HEK293 (cell line): Measurements from ENCODE around the gene JADE3.
A peak's percentile ranks its signal among the peaks of the same experiment; 100 is the strongest.

Source experiments
- CTCF ChIA-PET: fragments of 350-600 bp; formaldehyde crosslinking; extraction: SDS; loops from one replicate; lab custom pipeline; 2021; ENCODE audit warnings: antibody characterized with exemption; lab: Yijun Ruan, JAX
- POLR2A ChIA-PET: fragments of 300-600 bp; formaldehyde crosslinking; extraction: SDS; loops from one replicate; lab custom pipeline; 2020; ENCODE audit warnings: antibody characterized with exemption, inconsistent platforms; lab: Yijun Ruan, JAX
- H3K27ac ChIP-seq: fragments of 200-500 bp; sonication (Bioruptor generic); 2 replicates; pipeline ENCODE4 v1.5.1; 2014; ENCODE audit warnings: low read depth, low read length, control low read depth, inconsistent platforms; ENCODE audit errors: extremely low read depth
- H3K36me3 ChIP-seq, 2 experiments: fragments of 200-500 bp in 1 of 2; sonication (Bioruptor generic) in 1 of 2; 1 replicate in 1 of 2; 2 replicates in 1 of 2; pipeline ENCODE4 v1.5.1; 2014 to 2017; ENCODE audit warnings: inconsistent platforms in 2 of 2, low read length in 2 of 2; ENCODE audit not compliant: control insufficient read depth in 2 of 2, insufficient read depth in 1 of 2
- H3K4me1 ChIP-seq: fragments of 200-500 bp; sonication (Bioruptor generic); 2 replicates; pipeline ENCODE4 v1.5.1; 2014; ENCODE audit warnings: mild to moderate bottlenecking, low read length, inconsistent platforms; ENCODE audit not compliant: control insufficient read depth, insufficient read depth
- H3K4me3 ChIP-seq: 2 replicates; pipeline ENCODE4 v1.5.1; 2011; ENCODE audit warnings: low read depth, mild to moderate bottlenecking, control low read depth, low read length, moderate library complexity
- H3K9me3 ChIP-seq: fragments of 200-500 bp; sonication (Bioruptor generic); 2 replicates; pipeline ENCODE4 v1.5.1; 2014; ENCODE audit warnings: low read depth, low read length, inconsistent platforms; ENCODE audit not compliant: control insufficient read depth, insufficient read depth
- ZNF121 ChIP-seq: fragments of 450-650 bp; formaldehyde crosslinking; IDR thresholded peaks from 2 replicates; pipeline ENCODE4 v1.5.1; 2016; ENCODE audit warnings: missing biosample characterization, missing genetic modification characterization
- ZNF146 ChIP-seq: fragments of 450-650 bp; formaldehyde crosslinking; IDR thresholded peaks from 2 replicates; pipeline ENCODE4 v1.5.1; 2016; ENCODE audit warnings: missing biosample characterization, missing genetic modification characterization
- ZNF350 ChIP-seq: fragments of 450-650 bp; formaldehyde crosslinking; IDR thresholded peaks from 2 replicates; pipeline ENCODE4 v1.5.0; 2017; ENCODE audit warnings: missing biosample characterization, mild to moderate bottlenecking, missing genetic modification characterization
- ZNF416 ChIP-seq: fragments of 450-650 bp; formaldehyde crosslinking; IDR thresholded peaks from 2 replicates; pipeline ENCODE4 v1.5.1; 2016; ENCODE audit warnings: missing biosample characterization, missing genetic modification characterization
- ZNF48 ChIP-seq: fragments of 450-650 bp; formaldehyde crosslinking; IDR thresholded peaks from 2 replicates; pipeline ENCODE4 v1.5.1; 2016; ENCODE audit warnings: missing biosample characterization, missing genetic modification characterization
- ZNF561 ChIP-seq: fragments of 450-650 bp; IDR thresholded peaks from 2 replicates; pipeline ENCODE4 v1.5.1; 2018; ENCODE audit warnings: missing biosample characterization, missing genetic modification characterization, borderline replicate concordance
- ZNF596 ChIP-seq: fragments of 450-650 bp; IDR thresholded peaks from 2 replicates; pipeline ENCODE4 v1.5.0; 2018; ENCODE audit warnings: missing biosample characterization, mild to moderate bottlenecking, missing genetic modification characterization, moderate library complexity
- ZNF626 ChIP-seq: fragments of 450-650 bp; sonication (Bioruptor Pico); formaldehyde crosslinking; IDR thresholded peaks from 2 replicates; pipeline ENCODE4 v1.5.1; 2018; ENCODE audit warnings: missing biosample characterization, missing genetic modification characterization, inconsistent platforms
- TF ChIP-seq, protein P1 (sequence below): fragments of 450-650 bp; formaldehyde crosslinking; IDR thresholded peaks from 2 replicates; pipeline ENCODE4 v1.5.1; 2016; ENCODE audit warnings: missing biosample characterization, missing genetic modification characterization
- TF ChIP-seq, protein P2 (sequence below): fragments of 450-650 bp; formaldehyde crosslinking; IDR thresholded peaks from 2 replicates; pipeline ENCODE4 v1.5.1; 2016; ENCODE audit warnings: missing biosample characterization, missing genetic modification characterization
- TF ChIP-seq, protein P3 (sequence below): fragments of 450-650 bp; formaldehyde crosslinking; IDR thresholded peaks from 2 replicates; pipeline ENCODE4 v1.5.1; 2017; ENCODE audit warnings: missing biosample characterization, missing genetic modification characterization
- TF ChIP-seq, protein P4 (sequence below): fragments of 450-650 bp; formaldehyde crosslinking; IDR thresholded peaks from 2 replicates; pipeline ENCODE4 v1.5.1; 2016; ENCODE audit warnings: missing biosample characterization, missing genetic modification characterization
- TF ChIP-seq, protein P5 (sequence below): fragments of 450-650 bp; formaldehyde crosslinking; IDR thresholded peaks from 2 replicates; pipeline ENCODE4 v1.5.1; 2016; ENCODE audit warnings: missing biosample characterization, missing genetic modification characterization

JADE3 gene

DNA sequence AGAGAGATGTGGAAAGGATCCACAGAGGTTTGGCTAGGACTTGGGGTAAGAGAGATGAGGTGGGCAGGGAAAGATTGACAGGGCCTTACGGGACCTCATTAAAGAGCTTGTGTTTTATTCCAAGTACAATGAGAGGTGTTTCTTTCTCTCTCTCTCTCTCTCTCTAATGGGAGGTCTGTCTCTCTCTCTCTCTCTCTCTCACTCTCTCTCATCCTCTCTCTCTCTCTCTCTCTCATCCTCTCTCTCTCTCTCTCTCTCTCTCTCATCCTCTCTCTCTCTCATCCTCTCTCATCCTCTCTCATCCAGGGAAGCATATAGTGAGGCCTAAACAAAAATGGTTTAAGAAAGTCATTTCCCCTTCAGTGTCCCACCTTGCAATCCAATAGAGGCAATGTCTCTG lies 5.4 kb downstream of the JADE3 start:
- Histone ChIP-seq H3K4me3 (no peak overlapping the region), H3K27ac (no peak overlapping the region), H3K36me3 (no peaks in the 10 kb centered on the region), H3K9me3 (no peaks in the 10 kb centered on the region; the same call in 1 of the 2 replicates), H3K4me1 (no peaks in the 10 kb centered on the region)
- TF ChIP-seq ZNF596 (tag by site-specific recombination) (peak; percentile 99), ZNF416 (tag by site-specific recombination) (no peak)
- CTCF ChIA-PET, result no interaction called here
- POLR2A ChIA-PET, result no interaction called here

DNA sequence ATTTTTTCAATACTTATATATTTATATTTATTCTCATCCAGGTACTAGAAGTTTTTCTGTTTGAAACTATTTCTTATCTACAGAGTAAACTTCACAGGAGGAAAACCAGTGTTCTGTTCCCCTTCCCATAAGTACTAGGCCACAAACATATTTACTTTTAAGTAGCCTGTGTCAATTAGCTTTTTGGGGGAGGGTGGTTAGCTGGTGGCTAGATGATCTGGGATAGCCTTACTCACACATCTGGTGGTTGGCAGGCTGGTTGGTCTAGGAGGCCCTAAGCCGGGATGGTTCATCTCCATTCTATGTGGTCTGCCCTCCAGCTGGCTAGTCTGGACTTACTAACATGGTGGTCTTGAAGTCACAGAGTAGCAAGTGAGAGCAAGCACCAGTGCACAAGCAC lies 6.2 kb downstream of the JADE3 start:
- no peak for TF ChIP-seq ZNF350 (tag by site-specific recombination)
- TF ChIP-seq ZNF561 (tag by site-specific recombination), result no peak
- no peak for TF ChIP-seq ZNF626 (tag by site-specific recombination)
- TF ChIP-seq, protein P1, sequence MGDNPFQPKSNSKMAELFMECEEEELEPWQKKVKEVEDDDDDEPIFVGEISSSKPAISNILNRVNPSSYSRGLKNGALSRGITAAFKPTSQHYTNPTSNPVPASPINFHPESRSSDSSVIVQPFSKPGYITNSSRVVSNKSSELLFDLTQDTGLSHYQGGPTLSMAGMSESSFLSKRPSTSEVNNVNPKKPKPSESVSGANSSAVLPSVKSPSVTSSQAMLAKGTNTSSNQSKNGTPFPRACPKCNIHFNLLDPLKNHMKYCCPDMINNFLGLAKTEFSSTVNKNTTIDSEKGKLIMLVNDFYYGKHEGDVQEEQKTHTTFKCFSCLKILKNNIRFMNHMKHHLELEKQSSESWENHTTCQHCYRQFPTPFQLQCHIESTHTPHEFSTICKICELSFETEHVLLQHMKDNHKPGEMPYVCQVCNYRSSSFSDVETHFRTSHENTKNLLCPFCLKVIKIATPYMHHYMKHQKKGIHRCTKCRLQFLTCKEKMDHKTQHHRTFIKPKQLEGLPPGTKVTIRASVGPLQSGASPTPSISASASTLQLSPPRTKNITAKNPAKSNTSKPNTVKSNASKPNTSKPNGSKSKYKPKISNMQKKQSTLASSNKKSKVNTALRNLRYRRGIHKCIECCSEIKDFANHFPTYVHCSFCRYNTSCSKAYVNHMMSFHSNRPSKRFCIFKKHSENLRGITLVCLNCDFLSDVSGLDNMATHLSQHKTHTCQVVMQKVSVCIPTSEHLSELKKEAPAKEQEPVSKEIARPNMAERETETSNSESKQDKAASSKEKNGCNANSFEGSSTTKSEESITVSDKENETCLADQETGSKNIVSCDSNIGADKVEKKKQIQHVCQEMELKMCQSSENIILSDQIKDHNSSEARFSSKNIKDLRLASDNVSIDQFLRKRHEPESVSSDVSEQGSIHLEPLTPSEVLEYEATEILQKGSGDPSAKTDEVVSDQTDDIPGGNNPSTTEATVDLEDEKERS (tag by site-specific recombination), result no peak
- TF ChIP-seq, protein P2, sequence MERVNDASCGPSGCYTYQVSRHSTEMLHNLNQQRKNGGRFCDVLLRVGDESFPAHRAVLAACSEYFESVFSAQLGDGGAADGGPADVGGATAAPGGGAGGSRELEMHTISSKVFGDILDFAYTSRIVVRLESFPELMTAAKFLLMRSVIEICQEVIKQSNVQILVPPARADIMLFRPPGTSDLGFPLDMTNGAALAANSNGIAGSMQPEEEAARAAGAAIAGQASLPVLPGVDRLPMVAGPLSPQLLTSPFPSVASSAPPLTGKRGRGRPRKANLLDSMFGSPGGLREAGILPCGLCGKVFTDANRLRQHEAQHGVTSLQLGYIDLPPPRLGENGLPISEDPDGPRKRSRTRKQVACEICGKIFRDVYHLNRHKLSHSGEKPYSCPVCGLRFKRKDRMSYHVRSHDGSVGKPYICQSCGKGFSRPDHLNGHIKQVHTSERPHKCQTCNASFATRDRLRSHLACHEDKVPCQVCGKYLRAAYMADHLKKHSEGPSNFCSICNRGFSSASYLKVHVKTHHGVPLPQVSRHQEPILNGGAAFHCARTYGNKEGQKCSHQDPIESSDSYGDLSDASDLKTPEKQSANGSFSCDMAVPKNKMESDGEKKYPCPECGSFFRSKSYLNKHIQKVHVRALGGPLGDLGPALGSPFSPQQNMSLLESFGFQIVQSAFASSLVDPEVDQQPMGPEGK, result no peak
- TF ChIP-seq, protein P3, sequence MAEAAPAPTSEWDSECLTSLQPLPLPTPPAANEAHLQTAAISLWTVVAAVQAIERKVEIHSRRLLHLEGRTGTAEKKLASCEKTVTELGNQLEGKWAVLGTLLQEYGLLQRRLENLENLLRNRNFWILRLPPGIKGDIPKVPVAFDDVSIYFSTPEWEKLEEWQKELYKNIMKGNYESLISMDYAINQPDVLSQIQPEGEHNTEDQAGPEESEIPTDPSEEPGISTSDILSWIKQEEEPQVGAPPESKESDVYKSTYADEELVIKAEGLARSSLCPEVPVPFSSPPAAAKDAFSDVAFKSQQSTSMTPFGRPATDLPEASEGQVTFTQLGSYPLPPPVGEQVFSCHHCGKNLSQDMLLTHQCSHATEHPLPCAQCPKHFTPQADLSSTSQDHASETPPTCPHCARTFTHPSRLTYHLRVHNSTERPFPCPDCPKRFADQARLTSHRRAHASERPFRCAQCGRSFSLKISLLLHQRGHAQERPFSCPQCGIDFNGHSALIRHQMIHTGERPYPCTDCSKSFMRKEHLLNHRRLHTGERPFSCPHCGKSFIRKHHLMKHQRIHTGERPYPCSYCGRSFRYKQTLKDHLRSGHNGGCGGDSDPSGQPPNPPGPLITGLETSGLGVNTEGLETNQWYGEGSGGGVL (tag by site-specific recombination), result no peak
- ChIA-PET POLR2A (no interaction called here), CTCF (interaction anchor here (0.7 to 1.3 kb wide), 2 partner anchors 15 to 22 kb away, joined by 3 to 7 read pairs; no protein-coding TSS in a partner anchor)
- Histone ChIP-seq H3K27ac (no peak overlapping the region), H3K4me1 (no peaks in the 10 kb centered on the region), H3K36me3 (no peaks in the 10 kb centered on the region), H3K4me3 (no peak overlapping the region), H3K9me3 (no peaks in the 10 kb centered on the region; the same call in 1 of the 2 replicates)

DNA sequence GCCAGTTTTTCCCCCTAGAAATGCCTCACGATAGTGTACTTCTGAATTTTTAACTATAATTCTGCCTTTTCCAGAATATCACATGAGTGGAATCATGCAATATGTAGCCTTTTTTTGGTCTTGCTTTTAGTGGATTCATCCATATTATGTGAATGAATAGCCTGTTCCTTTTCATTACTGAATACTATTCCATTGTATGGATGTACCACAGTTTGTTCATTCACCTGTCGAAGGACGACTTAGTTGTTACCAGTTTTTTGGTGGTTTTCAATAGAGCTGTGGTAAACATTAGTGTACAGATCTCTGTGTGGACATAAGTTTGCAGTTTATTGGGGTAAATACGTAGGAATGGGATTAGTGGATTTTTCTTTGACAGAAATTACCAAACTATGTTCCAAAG lies 8.0 kb downstream of the JADE3 start:
- CTCF ChIA-PET, result no interaction called here
- POLR2A ChIA-PET, result no interaction called here
- Histone ChIP-seq H3K36me3 (no peaks in the 10 kb centered on the region), H3K27ac (no peak overlapping the region), H3K9me3 (no peaks in the 10 kb centered on the region; the same call in none of the 2 replicates), H3K4me3 (no peak overlapping the region), H3K4me1 (no peaks in the 10 kb centered on the region)
- no peak for TF ChIP-seq ZNF48 (tag by site-specific recombination)
- no peak for TF ChIP-seq ZNF121 (tag by site-specific recombination)
- TF ChIP-seq, protein P4, sequence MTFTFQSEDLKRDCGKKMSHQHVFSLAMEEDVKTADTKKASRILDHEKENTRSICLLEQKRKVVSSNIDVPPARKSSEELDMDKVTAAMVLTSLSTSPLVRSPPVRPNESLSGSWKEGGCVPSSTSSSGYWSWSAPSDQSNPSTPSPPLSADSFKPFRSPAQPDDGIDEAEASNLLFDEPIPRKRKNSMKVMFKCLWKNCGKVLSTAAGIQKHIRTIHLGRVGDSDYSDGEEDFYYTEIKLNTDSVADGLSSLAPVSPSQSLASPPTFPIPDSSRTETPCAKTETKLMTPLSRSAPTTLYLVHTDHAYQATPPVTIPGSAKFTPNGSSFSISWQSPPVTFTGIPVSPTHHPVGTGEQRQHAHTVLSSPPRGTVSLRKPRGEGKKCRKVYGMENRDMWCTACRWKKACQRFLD, result no peak
- TF ChIP-seq, protein P1 (tag by site-specific recombination), result 0 out of 2 replicates have a peak, but pooled peaks have one; percentile 12
- TF ChIP-seq, protein P5, sequence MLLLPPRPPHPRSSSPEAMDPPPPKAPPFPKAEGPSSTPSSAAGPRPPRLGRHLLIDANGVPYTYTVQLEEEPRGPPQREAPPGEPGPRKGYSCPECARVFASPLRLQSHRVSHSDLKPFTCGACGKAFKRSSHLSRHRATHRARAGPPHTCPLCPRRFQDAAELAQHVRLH (tag by site-specific recombination), result 0 out of 2 replicates have a peak, but pooled peaks have one; percentile 36
- peak; percentile 92 for TF ChIP-seq ZNF146
